GM12875 (cell line): ENCODE measurements around the gene PDGFRB.

Experiments used
- H3K4me3 ChIP-seq: one replicate; pipeline ENCODE4 v1.5.1; 2011; ENCODE audit warnings: low read depth, low read length, control low read depth
- TF ChIP-seq, protein P1 (sequence below): IDR thresholded peaks from 2 replicates; pipeline ENCODE4 v1.5.1; 2011; ENCODE audit warnings: low read depth, mild to moderate bottlenecking, control low read depth, inconsistent platforms, low read length, moderate library complexity, borderline replicate concordance; ENCODE audit not compliant: insufficient read depth

PDGFRB gene

DNA sequence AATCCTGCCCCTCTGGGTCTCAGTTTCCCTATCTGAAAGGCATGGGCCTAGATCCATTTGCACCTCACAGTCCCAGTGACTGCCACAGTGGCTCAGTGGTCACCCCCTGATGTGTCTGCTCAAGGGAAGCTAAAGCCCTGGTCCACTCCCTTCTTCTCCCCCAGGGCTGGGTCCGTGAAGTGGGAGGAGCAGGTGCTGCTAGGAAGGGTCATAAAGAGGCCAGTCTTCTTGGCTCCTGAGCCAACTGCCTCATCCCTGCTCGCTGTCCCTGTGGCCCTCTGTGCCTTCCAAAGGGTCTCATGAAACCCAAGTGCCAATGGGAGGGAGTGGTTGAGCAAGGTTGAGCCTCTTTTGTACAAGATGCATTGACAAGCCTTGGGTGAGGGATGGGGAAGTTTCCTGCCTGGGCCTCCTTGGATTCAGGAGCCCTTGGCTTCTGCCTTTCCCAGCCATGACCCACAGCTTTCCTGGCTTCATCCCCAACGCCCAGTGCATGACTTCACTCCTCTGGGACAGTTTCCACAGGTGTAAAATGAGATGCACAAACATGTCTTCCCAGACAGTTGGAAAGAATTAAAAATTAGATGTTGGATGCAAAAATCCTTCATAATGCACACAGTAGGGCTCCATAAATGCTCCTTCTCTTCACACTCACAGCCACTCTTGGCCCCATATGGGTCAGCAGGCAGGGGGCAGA is 32.6 kb upstream of the PDGFRB start:
- TF ChIP-seq, protein P1, sequence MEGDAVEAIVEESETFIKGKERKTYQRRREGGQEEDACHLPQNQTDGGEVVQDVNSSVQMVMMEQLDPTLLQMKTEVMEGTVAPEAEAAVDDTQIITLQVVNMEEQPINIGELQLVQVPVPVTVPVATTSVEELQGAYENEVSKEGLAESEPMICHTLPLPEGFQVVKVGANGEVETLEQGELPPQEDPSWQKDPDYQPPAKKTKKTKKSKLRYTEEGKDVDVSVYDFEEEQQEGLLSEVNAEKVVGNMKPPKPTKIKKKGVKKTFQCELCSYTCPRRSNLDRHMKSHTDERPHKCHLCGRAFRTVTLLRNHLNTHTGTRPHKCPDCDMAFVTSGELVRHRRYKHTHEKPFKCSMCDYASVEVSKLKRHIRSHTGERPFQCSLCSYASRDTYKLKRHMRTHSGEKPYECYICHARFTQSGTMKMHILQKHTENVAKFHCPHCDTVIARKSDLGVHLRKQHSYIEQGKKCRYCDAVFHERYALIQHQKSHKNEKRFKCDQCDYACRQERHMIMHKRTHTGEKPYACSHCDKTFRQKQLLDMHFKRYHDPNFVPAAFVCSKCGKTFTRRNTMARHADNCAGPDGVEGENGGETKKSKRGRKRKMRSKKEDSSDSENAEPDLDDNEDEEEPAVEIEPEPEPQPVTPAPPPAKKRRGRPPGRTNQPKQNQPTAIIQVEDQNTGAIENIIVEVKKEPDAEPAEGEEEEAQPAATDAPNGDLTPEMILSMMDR, result no peak
- no peak overlapping the region for H3K4me3 ChIP-seq

DNA sequence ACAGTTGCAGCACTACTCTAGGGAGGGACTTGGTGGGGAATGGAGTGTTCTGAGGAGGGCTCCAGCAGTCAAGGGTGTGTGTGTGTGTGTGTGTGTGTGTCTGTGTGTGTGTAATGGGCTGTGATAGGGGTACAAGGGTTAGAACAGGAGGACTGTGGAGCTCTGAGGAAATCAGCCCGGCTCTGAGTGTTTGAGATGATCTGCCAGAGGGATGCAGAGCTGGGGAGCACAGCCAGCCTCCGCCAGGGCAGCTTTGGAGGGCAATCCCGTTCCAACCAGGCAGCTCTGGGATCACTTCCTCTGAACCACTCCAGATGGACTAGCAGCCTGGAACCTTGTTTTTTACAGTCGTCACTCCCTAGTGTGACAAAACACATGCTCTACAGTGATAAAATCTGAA is 31.3 kb upstream of the PDGFRB start:
- TF ChIP-seq, protein P1, result no peak

DNA sequence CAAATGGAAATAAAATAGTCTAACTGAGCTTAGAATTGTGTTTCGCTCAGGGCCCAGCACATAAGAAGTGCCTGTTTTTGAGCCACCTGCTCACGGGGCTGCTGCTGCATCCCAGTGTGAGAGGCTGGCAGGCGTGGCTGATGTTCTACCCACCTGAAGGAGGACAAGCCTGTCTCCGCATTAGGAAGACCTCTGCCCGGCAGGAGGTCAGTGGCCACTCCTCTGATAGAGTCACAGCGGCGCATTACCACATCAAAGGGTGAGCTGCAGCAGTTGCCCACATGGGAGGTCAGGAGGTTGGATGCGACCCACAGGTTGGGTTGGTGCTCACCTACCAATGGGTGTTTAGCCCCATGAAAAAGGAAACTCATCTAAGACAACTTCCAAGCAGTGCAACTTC is 30.5 kb upstream of the PDGFRB start:
- TF ChIP-seq, protein P1, result no peak
- no peak overlapping the region for H3K4me3 ChIP-seq

More for the DNA sequence above, 31.3 kb upstream of the PDGFRB start:
- no peak overlapping the region for H3K4me3 ChIP-seq

DNA sequence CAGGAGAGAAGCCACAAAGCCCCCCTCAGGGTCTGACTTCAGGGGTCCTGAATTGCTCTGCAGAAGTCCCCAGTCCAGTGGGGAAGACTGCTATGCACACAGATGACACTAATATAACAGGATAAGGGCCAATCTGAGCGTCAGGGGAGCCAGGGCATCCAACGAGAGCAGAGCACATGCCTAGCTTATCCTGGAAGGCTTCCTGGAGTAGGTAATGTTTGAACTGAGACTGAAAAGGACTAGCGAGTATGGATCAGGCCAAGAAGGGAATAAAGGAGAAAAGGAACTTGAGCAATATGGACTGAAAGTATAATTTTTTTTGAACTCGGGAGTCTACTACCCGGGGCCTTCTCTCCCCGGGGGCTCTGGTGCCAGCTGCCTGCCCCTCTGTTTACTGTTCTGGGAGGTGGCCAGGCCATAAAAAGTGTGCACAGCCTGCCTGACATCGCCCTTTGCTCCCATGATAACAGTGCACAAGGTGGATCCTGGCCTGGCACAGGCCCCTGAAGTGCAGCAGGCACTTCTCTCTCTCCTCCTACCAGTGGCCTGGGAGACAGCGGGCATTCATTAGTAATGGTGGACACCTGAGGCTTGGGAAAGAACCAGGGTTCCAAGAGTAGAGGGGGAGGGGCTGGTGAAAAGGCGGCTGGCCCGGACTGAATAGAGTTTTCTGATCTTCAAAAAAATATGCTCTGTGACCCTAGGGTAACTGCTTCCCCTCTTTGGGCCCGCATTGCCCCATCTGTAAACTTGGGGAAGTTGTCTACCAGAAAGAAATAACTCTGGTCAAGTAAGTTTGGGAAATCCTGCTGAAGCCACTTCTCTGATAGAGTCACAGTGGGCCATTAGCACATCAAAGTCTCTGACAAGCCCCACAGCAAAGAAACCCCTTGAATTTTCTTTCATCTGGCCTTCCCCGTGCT is 29.6 kb upstream of the PDGFRB start:
- no peak overlapping the region for H3K4me3 ChIP-seq
- TF ChIP-seq, protein P1, result no peak

DNA sequence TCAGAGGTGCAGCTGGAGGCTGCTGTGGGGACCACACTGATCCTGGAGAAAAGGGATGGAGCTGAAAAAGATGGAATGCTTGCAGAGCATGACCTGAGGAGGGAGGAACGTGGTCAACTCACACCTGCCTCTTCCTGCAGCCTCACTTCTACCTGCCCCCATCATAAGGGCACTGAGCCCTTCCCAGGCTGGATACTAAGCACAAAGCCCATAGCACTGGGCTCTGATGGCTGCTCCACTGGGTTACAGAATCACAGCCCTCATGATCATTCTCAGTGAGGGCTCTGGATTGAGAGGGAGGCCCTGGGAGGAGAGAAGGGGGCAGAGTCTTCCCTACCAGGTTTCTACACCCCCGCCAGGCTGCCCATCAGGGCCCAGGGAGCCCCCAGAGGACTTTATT is 28.4 kb upstream of the PDGFRB start:
- TF ChIP-seq, protein P1, result no peak
- H3K4me3 ChIP-seq, result no peak overlapping the region

DNA sequence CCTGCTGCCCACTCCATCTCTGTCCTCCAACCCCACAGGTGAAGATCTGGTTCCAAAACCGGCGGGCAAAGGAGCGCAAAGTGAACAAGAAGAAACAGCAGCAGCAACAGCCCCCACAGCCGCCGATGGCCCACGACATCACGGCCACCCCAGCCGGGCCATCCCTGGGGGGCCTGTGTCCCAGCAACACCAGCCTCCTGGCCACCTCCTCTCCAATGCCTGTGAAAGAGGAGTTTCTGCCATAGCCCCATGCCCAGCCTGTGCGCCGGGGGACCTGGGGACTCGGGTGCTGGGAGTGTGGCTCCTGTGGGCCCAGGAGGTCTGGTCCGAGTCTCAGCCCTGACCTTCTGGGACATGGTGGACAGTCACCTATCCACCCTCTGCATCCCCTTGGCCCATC is 27.8 kb upstream of the PDGFRB start:
- no peak overlapping the region for H3K4me3 ChIP-seq
- TF ChIP-seq, protein P1, result no peak
